A549 (cell line): ENCODE measurements around the gene FSTL3.

ENCODE experiments used
- CEBPB ChIP-seq, 2 experiments: fragments of >200 bp in 1 of 2; sonication (Bioruptor Twin) in 1 of 2; formaldehyde crosslinking in 1 of 2; IDR thresholded peaks; 2 replicates each; pipeline ENCODE4 v1.6.1; 2012 to 2016
- CHD4 ChIP-seq: fragments of 200-600 bp; sonication (generic); IDR thresholded peaks from 2 replicates; pipeline ENCODE4 v1.6.1; 2016; ENCODE audit warnings: antibody characterized with exemption, mild to moderate bottlenecking, borderline replicate concordance
- EP300 ChIP-seq, 2 experiments: fragments of >200 bp; sonication (Bioruptor Twin); formaldehyde crosslinking; IDR thresholded peaks; 2 replicates in 1 of 2; 3 replicates in 1 of 2; pipeline ENCODE4 v1.6.1; 2016 to 2017
- FOSL2 ChIP-seq, 2 experiments: fragments of 450-650 bp in 1 of 2; fragments of >200 bp in 1 of 2; sonication (Bioruptor Twin) in 1 of 2; formaldehyde crosslinking; IDR thresholded peaks; 2 replicates each; pipeline versions ENCODE4 v1.5.0 to v1.6.1; 2016 to 2020; ENCODE audit warnings: mild to moderate bottlenecking in 1 of 2, moderate library complexity in 1 of 2
- NR3C1 ChIP-seq: fragments of >200 bp; sonication (Bioruptor Twin); formaldehyde crosslinking; IDR thresholded peaks from 3 replicates; pipeline ENCODE4 v1.6.1; 2017
- POLR2A ChIP-seq: IDR thresholded peaks from 2 replicates; pipeline ENCODE4 v1.6.1; 2012; ENCODE audit warnings: mild to moderate bottlenecking, low read length
- RAD21 ChIP-seq, 2 experiments: fragments of >200 bp in 1 of 2; sonication (Bioruptor Twin) in 1 of 2; formaldehyde crosslinking in 1 of 2; IDR thresholded peaks in 1 of 2; conservative IDR thresholded peaks in 1 of 2; 2 replicates in 1 of 2; 3 replicates in 1 of 2; pipeline ENCODE4 v1.6.1; 2012 to 2018; ENCODE audit warnings: inconsistent platforms in 1 of 2
- RCOR1 ChIP-seq: fragments of 150-350 bp; IDR thresholded peaks from 2 replicates; pipeline ENCODE4 v1.6.1; 2014; ENCODE audit warnings: antibody characterized with exemption, low read length, low read depth
- TP53 ChIP-seq: fragments of 250-450 bp; sonication (Bioruptor Pico); IDR thresholded peaks from 2 replicates; pipeline ENCODE4 v1.5.0; 2021; ENCODE audit warnings: mild to moderate bottlenecking, moderate library complexity
- TF ChIP-seq, protein P1 (sequence below): fragments of >200 bp; sonication (Bioruptor Twin); formaldehyde crosslinking; IDR thresholded peaks from 3 replicates; pipeline ENCODE4 v1.5.1; 2016
- TF ChIP-seq, protein P2 (sequence below): IDR thresholded peaks from 2 replicates; pipeline ENCODE4 v1.6.1; 2012; ENCODE audit warnings: low read depth, borderline replicate concordance

DNA sequence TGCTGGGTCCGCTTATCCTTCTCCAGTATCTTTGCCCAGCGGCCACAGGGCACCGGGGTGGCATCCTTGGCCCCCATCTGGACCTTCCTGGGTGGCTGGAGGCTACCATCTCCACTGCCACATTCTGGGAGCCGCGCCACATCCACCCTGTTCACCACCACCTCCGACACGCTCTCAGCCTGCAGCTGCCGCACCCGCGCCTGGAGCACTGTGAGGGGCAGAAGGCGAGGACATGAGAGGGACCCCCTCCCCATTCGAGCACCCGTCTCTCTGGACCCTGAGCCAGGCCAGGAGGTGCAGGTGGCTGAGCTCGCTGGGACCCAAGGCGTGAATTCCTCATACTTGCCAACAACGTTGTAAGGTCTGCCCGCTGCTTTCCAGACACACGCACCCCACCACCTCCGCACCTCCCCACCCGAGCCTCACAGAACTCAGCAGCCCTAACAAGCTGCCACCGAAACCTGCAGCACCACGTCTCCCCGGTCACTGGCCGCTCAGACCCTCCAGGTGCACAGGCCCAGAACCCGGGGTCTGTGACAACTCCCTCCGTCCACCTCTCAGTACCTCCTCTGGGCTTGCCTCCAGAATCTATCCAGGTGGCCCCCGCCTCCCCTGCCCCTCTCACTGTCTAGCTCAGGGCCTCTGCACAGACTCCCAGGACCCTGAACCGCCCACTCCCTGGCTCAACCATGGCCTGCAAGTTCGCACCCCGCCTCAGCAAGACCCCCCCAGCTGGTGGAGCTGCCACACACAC is 46.1 kb upstream of the FSTL3 start:
- TF ChIP-seq, protein P1, sequence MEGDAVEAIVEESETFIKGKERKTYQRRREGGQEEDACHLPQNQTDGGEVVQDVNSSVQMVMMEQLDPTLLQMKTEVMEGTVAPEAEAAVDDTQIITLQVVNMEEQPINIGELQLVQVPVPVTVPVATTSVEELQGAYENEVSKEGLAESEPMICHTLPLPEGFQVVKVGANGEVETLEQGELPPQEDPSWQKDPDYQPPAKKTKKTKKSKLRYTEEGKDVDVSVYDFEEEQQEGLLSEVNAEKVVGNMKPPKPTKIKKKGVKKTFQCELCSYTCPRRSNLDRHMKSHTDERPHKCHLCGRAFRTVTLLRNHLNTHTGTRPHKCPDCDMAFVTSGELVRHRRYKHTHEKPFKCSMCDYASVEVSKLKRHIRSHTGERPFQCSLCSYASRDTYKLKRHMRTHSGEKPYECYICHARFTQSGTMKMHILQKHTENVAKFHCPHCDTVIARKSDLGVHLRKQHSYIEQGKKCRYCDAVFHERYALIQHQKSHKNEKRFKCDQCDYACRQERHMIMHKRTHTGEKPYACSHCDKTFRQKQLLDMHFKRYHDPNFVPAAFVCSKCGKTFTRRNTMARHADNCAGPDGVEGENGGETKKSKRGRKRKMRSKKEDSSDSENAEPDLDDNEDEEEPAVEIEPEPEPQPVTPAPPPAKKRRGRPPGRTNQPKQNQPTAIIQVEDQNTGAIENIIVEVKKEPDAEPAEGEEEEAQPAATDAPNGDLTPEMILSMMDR, result no peak
- TF ChIP-seq POLR2A (no peak), EP300 (IDR thresholded peaks at IDR 0.05) (no peak), FOSL2 (IDR thresholded peaks at IDR 0.05) (no peak), FOSL2 (CRISPR knock-in tag; IDR thresholded peaks at IDR 0.05) (no peak), CHD4 (no peak), NR3C1 (no peak), RCOR1 (no peak), TP53 (CRISPR knock-in tag) (no peak), RAD21 (conservative IDR thresholded peaks at IDR 0.05 in 1 of 2, IDR thresholded peaks at IDR 0.05 in 1 of 2) (no peak), CEBPB (IDR thresholded peaks at IDR 0.05) (no peak)
- TF ChIP-seq, protein P2, sequence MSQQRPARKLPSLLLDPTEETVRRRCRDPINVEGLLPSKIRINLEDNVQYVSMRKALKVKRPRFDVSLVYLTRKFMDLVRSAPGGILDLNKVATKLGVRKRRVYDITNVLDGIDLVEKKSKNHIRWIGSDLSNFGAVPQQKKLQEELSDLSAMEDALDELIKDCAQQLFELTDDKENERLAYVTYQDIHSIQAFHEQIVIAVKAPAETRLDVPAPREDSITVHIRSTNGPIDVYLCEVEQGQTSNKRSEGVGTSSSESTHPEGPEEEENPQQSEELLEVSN, result no peak
